ENCODE data around the gene FAM180A. TPM values are rescaled to one million over a fixed set of nuclear protein-coding genes. Genes with fewer than 3 reads are reported as not detected.

FAM180A gene
- polyA plus RNA-seq, 1 donor (not counting 4 experiments of a cell fraction or from before 2014, with no cell fraction given), result 0.73 TPM

DNA sequence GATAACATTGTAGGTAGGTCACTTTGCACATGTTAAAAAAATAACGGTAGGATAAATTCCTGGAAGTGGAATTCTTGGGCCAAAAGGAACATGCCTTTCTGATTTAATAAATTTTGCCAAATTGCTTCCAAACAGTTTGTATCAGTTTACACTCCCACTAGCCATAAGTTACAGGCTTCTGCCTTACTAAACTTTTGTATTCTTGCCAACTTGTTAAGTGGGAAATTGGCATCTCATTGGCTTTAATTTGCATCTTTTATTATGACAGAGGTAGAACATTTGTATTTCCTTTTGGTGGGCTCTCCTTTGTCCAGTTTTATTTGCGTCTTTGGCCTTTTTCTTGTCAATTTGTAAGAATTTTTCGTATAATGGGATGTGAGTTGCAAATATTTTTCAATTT is 38.3 kb upstream of the FAM180A start:
- dilution Hi-C loops (cut with MboI; ENCODE audit: extremely low pct_ligation_motif_present, low sequenced_read_pairs), result no loop called here
- Histone ChIP-seq H3K36me3 (ENCODE audit: control insufficient read depth in 2 of 2, extremely low read depth in 1 of 2, insufficient read depth in 2 of 2, low read length in 2 of 2) (no peaks in the 10 kb centered on the region), H2AFZ (ENCODE audit: control insufficient read depth, low read length) (no peak overlapping the region), H3K9me1 (ENCODE audit: control insufficient read depth, extremely low read depth, insufficient read depth, low read length) (no peaks in the 10 kb centered on the region), H3K27me3 (ENCODE audit: control insufficient read depth, extremely low read depth, insufficient read depth, low read length) (peaks cover 5% of the 10 kb centered on the region), H4K20me1 (ENCODE audit: control insufficient read depth, extremely low read depth, insufficient read depth, low read length) (no peaks in the 10 kb centered on the region), H3K27ac (ENCODE audit: control insufficient read depth, insufficient read depth, low read length) (no peak overlapping the region), H3K4me3 (ENCODE audit: control insufficient read depth in 2 of 3, extremely low read depth in 1 of 3, insufficient read depth in 2 of 3, low read depth in 1 of 3, low read length in 3 of 3) (no peak overlapping the region), H3K4me1 (ENCODE audit: control insufficient read depth, extremely low read depth, insufficient read depth, low read length) (no peaks in the 10 kb centered on the region), H3K4me2 (ENCODE audit: control insufficient read depth, extremely low read depth, insufficient read depth, low read depth, low read length) (no peak overlapping the region), H3K9ac (ENCODE audit: control insufficient read depth, extremely low read depth, insufficient read depth, low read length) (no peak overlapping the region), H3K9me3 (ENCODE audit: control insufficient read depth, low read depth, low read length) (no peaks in the 10 kb centered on the region), H3K79me2 (ENCODE audit: control insufficient read depth, insufficient read depth, low read length) (no peaks in the 10 kb centered on the region)
- no peak for DNase-seq (ENCODE audit: low read depth, low spot score)
- TF ChIP-seq, protein P1, sequence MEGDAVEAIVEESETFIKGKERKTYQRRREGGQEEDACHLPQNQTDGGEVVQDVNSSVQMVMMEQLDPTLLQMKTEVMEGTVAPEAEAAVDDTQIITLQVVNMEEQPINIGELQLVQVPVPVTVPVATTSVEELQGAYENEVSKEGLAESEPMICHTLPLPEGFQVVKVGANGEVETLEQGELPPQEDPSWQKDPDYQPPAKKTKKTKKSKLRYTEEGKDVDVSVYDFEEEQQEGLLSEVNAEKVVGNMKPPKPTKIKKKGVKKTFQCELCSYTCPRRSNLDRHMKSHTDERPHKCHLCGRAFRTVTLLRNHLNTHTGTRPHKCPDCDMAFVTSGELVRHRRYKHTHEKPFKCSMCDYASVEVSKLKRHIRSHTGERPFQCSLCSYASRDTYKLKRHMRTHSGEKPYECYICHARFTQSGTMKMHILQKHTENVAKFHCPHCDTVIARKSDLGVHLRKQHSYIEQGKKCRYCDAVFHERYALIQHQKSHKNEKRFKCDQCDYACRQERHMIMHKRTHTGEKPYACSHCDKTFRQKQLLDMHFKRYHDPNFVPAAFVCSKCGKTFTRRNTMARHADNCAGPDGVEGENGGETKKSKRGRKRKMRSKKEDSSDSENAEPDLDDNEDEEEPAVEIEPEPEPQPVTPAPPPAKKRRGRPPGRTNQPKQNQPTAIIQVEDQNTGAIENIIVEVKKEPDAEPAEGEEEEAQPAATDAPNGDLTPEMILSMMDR (optimal IDR thresholded peaks at IDR 0.05 in 1 of 3, IDR thresholded peaks at IDR 0.05 in 1 of 3, conservative IDR thresholded peaks at IDR 0.05 in 1 of 3; ENCODE audit: extremely low read depth in 1 of 3, insufficient read depth in 2 of 3, low read length in 3 of 3), result no peak
- no peak for TF ChIP-seq EZH2 (IDR thresholded peaks at IDR 0.05; ENCODE audit: low read length)
- FAIRE-seq, result no peak

DNA sequence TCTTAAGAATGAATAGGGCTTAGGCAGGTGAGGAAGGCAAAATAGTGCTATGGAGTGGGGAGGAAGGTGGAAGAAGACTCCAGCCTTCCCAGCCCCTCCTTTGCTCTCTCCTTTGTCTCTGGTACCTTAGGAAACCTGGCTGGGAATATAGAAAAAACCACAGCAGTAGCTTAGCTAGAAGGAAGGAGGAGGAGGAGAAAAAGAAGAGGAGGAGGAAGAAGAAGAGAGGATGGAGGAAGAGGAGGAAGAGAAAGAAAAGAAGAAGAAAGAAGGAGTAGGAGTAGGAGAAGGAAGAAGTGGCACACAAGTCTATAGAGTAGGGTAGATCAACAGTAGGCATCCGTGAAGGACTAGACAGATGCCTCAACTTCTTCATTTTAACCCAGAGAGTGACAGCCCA is 36.5 kb upstream of the FAM180A start:
- Histone ChIP-seq H2AFZ (ENCODE audit: control insufficient read depth, low read length) (no peak overlapping the region), H3K27me3 (ENCODE audit: control insufficient read depth, extremely low read depth, insufficient read depth, low read length) (peaks cover 5% of the 10 kb centered on the region), H3K27ac (ENCODE audit: control insufficient read depth, insufficient read depth, low read length) (no peak overlapping the region), H3K4me1 (ENCODE audit: control insufficient read depth, extremely low read depth, insufficient read depth, low read length) (no peaks in the 10 kb centered on the region), H3K9me3 (ENCODE audit: control insufficient read depth, low read depth, low read length) (no peaks in the 10 kb centered on the region), H3K4me3 (ENCODE audit: control insufficient read depth in 2 of 3, extremely low read depth in 1 of 3, insufficient read depth in 2 of 3, low read depth in 1 of 3, low read length in 3 of 3) (no peak overlapping the region), H3K9me1 (ENCODE audit: control insufficient read depth, extremely low read depth, insufficient read depth, low read length) (no peaks in the 10 kb centered on the region), H3K4me2 (ENCODE audit: control insufficient read depth, extremely low read depth, insufficient read depth, low read depth, low read length) (no peak overlapping the region), H3K36me3 (ENCODE audit: control insufficient read depth in 2 of 2, extremely low read depth in 1 of 2, insufficient read depth in 2 of 2, low read length in 2 of 2) (no peaks in the 10 kb centered on the region), H3K9ac (ENCODE audit: control insufficient read depth, extremely low read depth, insufficient read depth, low read length) (no peak overlapping the region), H3K79me2 (ENCODE audit: control insufficient read depth, insufficient read depth, low read length) (no peaks in the 10 kb centered on the region), H4K20me1 (ENCODE audit: control insufficient read depth, extremely low read depth, insufficient read depth, low read length) (no peaks in the 10 kb centered on the region)
- dilution Hi-C loops (cut with MboI; ENCODE audit: extremely low pct_ligation_motif_present, low sequenced_read_pairs), result no loop called here
- FAIRE-seq (no peak), DNase-seq (ENCODE audit: low read depth, low spot score) (no peak)
- TF ChIP-seq EZH2 (IDR thresholded peaks at IDR 0.05; ENCODE audit: low read length), result no peak
- TF ChIP-seq, protein P1 (optimal IDR thresholded peaks at IDR 0.05 in 1 of 3, IDR thresholded peaks at IDR 0.05 in 1 of 3, conservative IDR thresholded peaks at IDR 0.05 in 1 of 3; ENCODE audit: extremely low read depth in 1 of 3, insufficient read depth in 2 of 3, low read length in 3 of 3), result no peak

Measured in keratinocyte (primary cell).